ENCODE results near the gene TET1. TPM values are rescaled to one million over a fixed set of nuclear protein-coding genes. Genes with fewer than 3 reads are reported as not detected.

The TET1 gene
- total and polyA plus RNA-seq, 7 donors, result 0.04 to 1.8 (median 0.66) TPM

- peak; percentile 97 to 99 for DNase-seq
- WGBS, 3 donors, result 0% methylated on average over 64 to 72 of the region's 72 CpGs
- intact Hi-C loops (cut with DNase I), result loop anchor here in 1 of 2 donors (10.0 kb wide), 1 partner anchor 166 kb away; no protein-coding TSS in a partner anchor
- Histone ChIP-seq H3K27me3 (ENCODE audit: insufficient read depth in 3 of 3, low read length in 2 of 3) (no peaks in the 10 kb centered on the region), H3K9me3 (no peaks in the 10 kb centered on the region), H3K36me3 (ENCODE audit: insufficient read depth in 1 of 2, low read depth in 1 of 2) (peaks cover 4 to 35% of the 10 kb centered on the region in 2 donors), H3K4me3 (peak within 1 kb of the TSS; percentile 91), H3K4me1 (peaks cover 10% of the 10 kb centered on the region), H3K27ac (peak within 1 kb of the TSS; percentile 94)
- ATAC-seq, result peak; percentile 97 to 98 (median 97)
- no peak for TF ChIP-seq CTCF (IDR thresholded peaks at IDR 0.05)
These were observed 160.9 kb downstream of the TET1 start, which contains the start of gene CCAR1 for GRCh38 chr10:68720793-68721672. TSS of gene CCAR1 (plus strand) at chr10:68721239. CDS start at chr10:68722505, 1,266 bp downstream.

- Histone ChIP-seq H3K4me1 (peaks cover 12% of the 10 kb centered on the region), H3K4me3 (peak overlapping the region; percentile 91), H3K36me3 (ENCODE audit: insufficient read depth in 1 of 2, low read depth in 1 of 2) (peaks cover 4 to 43% of the 10 kb centered on the region in 2 donors), H3K27me3 (ENCODE audit: insufficient read depth in 3 of 3, low read length in 2 of 3) (no peaks in the 10 kb centered on the region), H3K9me3 (no peaks in the 10 kb centered on the region), H3K27ac (peak overlapping the region; percentile 94)
- no peak for DNase-seq
- intact Hi-C loops (cut with DNase I), result loop anchor here in 1 of 2 donors (10.0 kb wide), 1 partner anchor 167 kb away; no protein-coding TSS in a partner anchor
- ATAC-seq, result no peak
- WGBS, 3 donors, result 0 to 1% (median 0%) methylated on average over 27 of the region's 27 CpGs
- no peak for TF ChIP-seq CTCF (IDR thresholded peaks at IDR 0.05)
These were observed 161.7 kb downstream of the TET1 start for GRCh38 chr10:68721673-68722335.

GRCh38 chr10:68725016-68725415 lies 164.9 kb downstream of the TET1 start:
- DNase-seq, result no peak
- WGBS, 3 donors, result 92 to 94% (median 94%) methylated on average over 14 of the region's 14 CpGs
- ATAC-seq, result no peak
- H3K27me3 ChIP-seq (ENCODE audit: insufficient read depth in 3 of 3, low read length in 2 of 3), result no peaks in the 10 kb centered on the region
- H3K4me1 ChIP-seq, result peaks cover 20% of the 10 kb centered on the region
- no peak for TF ChIP-seq CTCF (IDR thresholded peaks at IDR 0.05)
- H3K36me3 ChIP-seq (ENCODE audit: insufficient read depth in 1 of 2, low read depth in 1 of 2), result peaks cover 4 to 75% of the 10 kb centered on the region in 2 donors
- H3K9me3 ChIP-seq, result no peaks in the 10 kb centered on the region
- intact Hi-C loops (cut with DNase I), result loop anchor here in 1 of 2 donors (10.0 kb wide), 1 partner anchor 170 kb away; no protein-coding TSS in a partner anchor
- no peak overlapping the region for H3K27ac ChIP-seq
- no peak overlapping the region for H3K4me3 ChIP-seq

- no peak overlapping the region for H3K4me3 ChIP-seq
- no peak for TF ChIP-seq CTCF (IDR thresholded peaks at IDR 0.05)
- H3K36me3 ChIP-seq (ENCODE audit: insufficient read depth in 1 of 2, low read depth in 1 of 2), result peaks cover 4 to 96% of the 10 kb centered on the region in 2 donors
- no peaks in the 10 kb centered on the region for H3K9me3 ChIP-seq
- H3K27me3 ChIP-seq (ENCODE audit: insufficient read depth in 3 of 3, low read length in 2 of 3), result no peaks in the 10 kb centered on the region
- WGBS, 3 donors, result 52 to 80% (median 56%) methylated on average over 9 of the region's 9 CpGs
- ATAC-seq (no peak), DNase-seq (no peak)
- H3K27ac ChIP-seq, result peak overlapping the region; percentile 30
- peaks cover 20% of the 10 kb centered on the region for H3K4me1 ChIP-seq
- intact Hi-C loops (cut with DNase I), result loop anchor here in 1 of 2 donors (10.0 kb wide), 1 partner anchor 172 kb away; no protein-coding TSS in a partner anchor
These were observed 167.0 kb downstream of the TET1 start for GRCh38 chr10:68727146-68727545.
